Retinal pigment epithelial cell (primary cell): Measurements from ENCODE around the gene CPNE4.

ENCODE experiments used
- DNase-seq: peaks from one replicate; pipeline ENCODE4 v3.0.0-alpha.2; 2010; ENCODE audit warnings: low read depth
- H3K4me3 ChIP-seq: 2 replicates; pipeline ENCODE4 v1.5.1; 2011; ENCODE audit warnings: mild to moderate bottlenecking, low read length, control low read depth, moderate library complexity
- TF ChIP-seq, protein P1 (sequence below): conservative IDR thresholded peaks from 2 replicates; pipeline ENCODE4 v1.5.1; 2011; ENCODE audit warnings: low read depth, low read length, control low read depth, inconsistent platforms

CPNE4 gene

DNA sequence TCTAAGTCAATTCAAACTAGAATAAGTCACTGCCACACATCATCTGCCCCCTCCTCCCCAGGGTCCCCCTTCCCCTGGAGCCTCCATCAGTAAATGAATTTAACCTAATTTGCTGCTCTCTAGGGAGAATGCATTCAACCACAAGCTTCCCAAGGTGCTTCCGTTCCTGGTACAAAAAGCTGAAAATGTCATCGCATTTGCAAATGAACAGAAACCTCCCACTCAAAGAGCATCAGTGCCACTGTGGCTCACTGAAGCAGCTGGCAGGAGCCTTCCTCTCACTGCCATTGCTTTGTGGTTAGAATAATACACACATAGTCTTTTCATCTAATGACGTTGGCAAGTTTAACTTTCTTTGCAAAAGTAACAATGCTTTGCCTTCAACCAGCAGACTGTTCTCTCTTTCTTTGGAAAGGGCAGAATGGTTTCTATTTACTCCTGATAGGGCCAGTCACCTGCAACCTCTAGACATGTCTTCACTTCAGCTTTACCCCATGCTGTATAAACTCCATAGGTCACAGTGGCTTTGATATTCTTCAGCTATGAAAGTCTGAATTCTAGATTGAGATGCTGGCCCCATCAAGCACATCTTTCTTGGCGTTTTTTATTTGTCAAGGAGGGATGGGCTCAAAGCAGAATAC is 238.1 kb downstream of the CPNE4 start:
- H3K4me3 ChIP-seq, result no peak overlapping the region
- TF ChIP-seq, protein P1, sequence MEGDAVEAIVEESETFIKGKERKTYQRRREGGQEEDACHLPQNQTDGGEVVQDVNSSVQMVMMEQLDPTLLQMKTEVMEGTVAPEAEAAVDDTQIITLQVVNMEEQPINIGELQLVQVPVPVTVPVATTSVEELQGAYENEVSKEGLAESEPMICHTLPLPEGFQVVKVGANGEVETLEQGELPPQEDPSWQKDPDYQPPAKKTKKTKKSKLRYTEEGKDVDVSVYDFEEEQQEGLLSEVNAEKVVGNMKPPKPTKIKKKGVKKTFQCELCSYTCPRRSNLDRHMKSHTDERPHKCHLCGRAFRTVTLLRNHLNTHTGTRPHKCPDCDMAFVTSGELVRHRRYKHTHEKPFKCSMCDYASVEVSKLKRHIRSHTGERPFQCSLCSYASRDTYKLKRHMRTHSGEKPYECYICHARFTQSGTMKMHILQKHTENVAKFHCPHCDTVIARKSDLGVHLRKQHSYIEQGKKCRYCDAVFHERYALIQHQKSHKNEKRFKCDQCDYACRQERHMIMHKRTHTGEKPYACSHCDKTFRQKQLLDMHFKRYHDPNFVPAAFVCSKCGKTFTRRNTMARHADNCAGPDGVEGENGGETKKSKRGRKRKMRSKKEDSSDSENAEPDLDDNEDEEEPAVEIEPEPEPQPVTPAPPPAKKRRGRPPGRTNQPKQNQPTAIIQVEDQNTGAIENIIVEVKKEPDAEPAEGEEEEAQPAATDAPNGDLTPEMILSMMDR, result no peak
- DNase-seq, result no peak

DNA sequence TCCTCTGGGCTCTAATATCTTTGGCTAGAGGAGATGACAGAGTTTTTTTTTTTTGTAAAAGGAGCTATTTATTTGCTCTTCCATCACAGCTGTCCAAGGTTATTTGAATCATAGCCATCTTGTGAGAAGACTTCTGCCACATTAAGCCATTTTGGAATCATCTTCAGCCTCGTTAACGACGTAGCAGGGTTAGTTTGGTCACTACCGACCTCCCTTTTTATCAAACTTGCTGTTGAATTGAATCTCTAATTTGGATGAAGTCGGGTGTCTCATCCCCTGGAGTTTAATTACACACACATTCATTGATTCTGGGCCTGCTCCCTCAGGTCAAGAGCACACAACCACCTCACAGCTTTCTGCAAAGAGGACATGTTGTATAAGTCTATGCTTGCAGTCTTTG is 238.7 kb downstream of the CPNE4 start:
- TF ChIP-seq, protein P1, result no peak

DNA sequence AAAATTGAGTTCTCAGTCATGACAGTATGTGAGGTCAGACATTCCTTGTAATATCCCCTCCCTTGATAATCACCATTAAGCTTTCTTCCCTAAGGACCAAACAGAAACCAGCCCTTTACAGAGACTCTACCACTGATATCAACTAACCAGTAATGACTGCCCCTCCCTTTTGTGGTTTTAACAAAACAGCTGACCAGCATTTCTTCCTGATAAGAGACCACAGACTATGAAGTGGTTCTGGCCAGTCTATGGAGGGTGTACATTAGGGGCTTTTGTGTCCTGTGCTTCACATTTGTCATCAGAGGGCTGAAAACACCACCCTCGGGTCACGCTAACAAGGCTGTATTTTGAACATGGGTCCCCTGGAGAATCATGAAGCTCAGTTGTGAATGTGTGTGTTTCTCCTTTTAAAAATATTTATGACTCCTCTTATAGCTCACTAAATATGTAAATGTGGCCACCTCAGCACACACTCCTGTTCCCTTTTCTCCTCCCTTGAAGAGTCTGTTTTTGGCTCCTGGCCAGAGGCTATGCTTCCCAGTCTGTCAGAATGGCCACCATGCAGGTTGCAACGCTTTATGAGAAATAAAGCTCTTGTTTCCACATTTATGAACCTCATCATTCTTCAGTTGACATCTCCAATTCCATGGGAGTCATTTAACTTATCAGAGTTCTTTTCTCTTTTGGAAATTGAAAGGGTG is 239.3 kb downstream of the CPNE4 start:
- no peak for DNase-seq
- TF ChIP-seq, protein P1, result no peak
- no peak overlapping the region for H3K4me3 ChIP-seq

More for the DNA sequence above, 238.7 kb downstream of the CPNE4 start:
- no peak overlapping the region for H3K4me3 ChIP-seq
- no peak for DNase-seq

DNA sequence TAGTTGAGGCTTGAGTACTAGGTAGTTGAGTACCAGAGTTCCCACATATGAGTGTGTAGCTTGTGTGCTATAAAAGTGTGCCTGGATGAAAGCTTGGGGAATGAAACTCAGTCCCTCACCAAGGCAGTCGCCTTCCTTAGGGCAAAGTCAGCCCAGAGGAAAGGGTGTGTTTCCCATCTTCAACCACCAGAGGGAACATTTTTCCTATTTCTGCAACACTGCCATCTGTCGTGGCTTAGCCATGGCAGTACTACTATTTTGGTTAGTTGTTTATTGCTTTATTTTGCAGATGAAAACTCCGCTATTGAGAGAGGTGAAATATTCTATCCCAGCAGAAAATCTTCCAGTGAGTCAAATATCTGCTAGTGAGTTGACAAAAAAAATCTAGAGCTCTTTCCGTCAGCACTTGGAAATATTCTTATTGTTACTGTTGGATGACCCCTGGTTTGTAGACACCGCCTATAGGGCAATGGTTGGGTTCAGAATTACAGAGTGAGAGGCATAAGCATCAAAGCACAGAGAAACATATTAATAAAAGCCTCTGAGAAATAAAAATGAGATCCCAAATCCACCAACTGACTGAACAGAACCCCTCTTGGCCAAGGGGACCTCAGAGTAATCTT is 239.9 kb downstream of the CPNE4 start:
- DNase-seq, result no peak
- TF ChIP-seq, protein P1, result peak; percentile 87
- no peak overlapping the region for H3K4me3 ChIP-seq

DNA sequence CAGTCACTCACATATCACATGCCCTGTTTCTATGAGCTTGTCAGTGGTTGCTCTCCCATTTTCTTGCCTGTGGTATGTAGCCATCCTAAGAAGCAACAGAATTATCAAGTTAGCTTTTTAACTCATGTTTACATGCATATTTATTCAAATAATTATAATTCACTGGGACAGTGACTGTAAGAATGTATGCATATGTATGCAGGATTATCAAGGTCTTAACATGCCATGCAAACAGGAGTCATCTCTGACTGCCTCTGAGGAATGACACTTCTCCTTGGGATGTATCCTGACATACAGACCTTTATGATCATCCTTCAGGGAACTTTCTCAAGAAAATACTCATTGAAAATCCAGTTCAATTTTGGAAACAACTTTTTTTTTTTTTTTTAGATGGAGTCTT is 240.9 kb downstream of the CPNE4 start:
- no peak for DNase-seq

DNA sequence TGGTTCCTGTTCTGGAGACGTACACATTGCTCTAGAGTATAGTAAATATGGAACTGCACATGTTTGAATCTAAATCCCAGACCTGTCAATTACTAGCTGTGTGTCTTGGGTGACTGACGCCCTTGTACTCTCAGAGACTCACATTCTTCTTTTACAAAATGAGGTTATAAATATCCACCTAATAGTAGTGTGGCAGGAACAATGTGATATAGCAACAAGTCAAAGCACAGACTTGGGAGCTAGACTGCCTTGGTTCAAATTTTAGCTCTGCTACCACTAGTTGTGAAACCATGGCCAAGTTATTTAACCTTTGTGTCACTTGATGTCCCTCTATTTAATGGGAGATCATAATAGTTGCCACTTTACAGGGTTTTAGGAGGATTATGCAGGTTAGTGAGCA is 245.6 kb downstream of the CPNE4 start:
- no peak for DNase-seq
- TF ChIP-seq, protein P1, result no peak
- H3K4me3 ChIP-seq, result no peak overlapping the region

More for the DNA sequence above, 240.9 kb downstream of the CPNE4 start:
- TF ChIP-seq, protein P1, result no peak
- no peak overlapping the region for H3K4me3 ChIP-seq
